Heart left ventricle (tissue), 13 donors: ENCODE results near the gene CNOT4.

ENCODE experiments used
- POLR2A ChIP-seq, 2 donors: fragments of 450-650 bp; IDR thresholded peaks; one replicate each; pipeline ENCODE4 v1.6.1; 2017; ENCODE audit warnings: antibody characterized with exemption in 2 of 2, mild to moderate bottlenecking in 2 of 2, moderate library complexity in 2 of 2
- TF ChIP-seq, protein P1 (sequence below), 12 donors: fragments of 200-600 bp; sonication (generic) in 4 of 12; IDR thresholded peaks; one replicate each; pipeline versions ENCODE4 v1.5.0 to v1.8.0; 2018 to 2022; ENCODE audit warnings: antibody characterized with exemption in 12 of 12, mild to moderate bottlenecking in 5 of 12
- donor health status: ischemic (EF 13 %, LVEDD 7.1; RV severe dilation, severe dysfunction).
- donor health status: DM: no; HTN: yes; CAD: no.
- donor health status: DM: no; HTN: no; CAD: no.
- donor health status: ischemic (EF 25% LVEDD 6.9; RV normal size, moderate dysfunction).
- donor health status: ischemic (EF 25% LVEDD 5.7; RV mildly dilated, moderate dysfunction).
- donor health status: ischemic (EF 35%, LVEDD 5.7; RV mildly dilated, moderate dysfunction).
- donor health status: nonischemic (EF 11% LVEDD 7.7; RV severe dilation, severe dysfunction).
- donor health status: DM: yes; HTN: yes; CAD: no.
- donor health status: PGD.
- donor health status: ischemic (EF 29% LVEDD 5.4; RV normal size, mild dysfunction).
- donor health status: nonischemic (EF 23%, LVEDD 6.1; RV moderate dilation, normal function).

DNA sequence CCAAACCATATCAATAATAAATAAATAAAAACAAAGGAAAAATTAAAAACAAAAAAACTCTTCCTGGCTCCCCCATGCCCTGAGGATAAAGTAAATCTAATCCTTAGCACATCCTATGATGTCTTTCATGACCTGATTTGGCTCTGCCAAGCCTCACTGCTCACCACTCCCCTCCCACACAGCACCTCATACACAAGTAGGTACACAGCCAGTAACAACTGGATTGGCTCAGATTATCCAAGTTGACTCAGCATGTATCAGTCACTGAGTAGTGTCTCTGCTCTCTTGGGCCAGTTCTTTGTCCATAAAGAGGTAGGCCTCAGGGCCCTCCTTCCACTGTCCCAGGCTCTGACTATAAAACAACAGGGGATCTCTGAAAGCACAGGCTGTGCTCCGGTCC is 176.7 kb downstream of the CNOT4 start:
- TF ChIP-seq, protein P1, sequence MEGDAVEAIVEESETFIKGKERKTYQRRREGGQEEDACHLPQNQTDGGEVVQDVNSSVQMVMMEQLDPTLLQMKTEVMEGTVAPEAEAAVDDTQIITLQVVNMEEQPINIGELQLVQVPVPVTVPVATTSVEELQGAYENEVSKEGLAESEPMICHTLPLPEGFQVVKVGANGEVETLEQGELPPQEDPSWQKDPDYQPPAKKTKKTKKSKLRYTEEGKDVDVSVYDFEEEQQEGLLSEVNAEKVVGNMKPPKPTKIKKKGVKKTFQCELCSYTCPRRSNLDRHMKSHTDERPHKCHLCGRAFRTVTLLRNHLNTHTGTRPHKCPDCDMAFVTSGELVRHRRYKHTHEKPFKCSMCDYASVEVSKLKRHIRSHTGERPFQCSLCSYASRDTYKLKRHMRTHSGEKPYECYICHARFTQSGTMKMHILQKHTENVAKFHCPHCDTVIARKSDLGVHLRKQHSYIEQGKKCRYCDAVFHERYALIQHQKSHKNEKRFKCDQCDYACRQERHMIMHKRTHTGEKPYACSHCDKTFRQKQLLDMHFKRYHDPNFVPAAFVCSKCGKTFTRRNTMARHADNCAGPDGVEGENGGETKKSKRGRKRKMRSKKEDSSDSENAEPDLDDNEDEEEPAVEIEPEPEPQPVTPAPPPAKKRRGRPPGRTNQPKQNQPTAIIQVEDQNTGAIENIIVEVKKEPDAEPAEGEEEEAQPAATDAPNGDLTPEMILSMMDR (IDR thresholded peaks at IDR 0.05), result no peak
- no peak for TF ChIP-seq POLR2A (IDR thresholded peaks at IDR 0.05)
